Measurements from ENCODE around the gene MYO15A. TPM values are rescaled to one million over a fixed set of nuclear protein-coding genes. Genes with fewer than 3 reads are reported as not detected.

The MYO15A gene
- total RNA-seq, 1 experiment from 2014 or later, result 3.5 TPM

GRCh38 chr17:18117533-18117932, 9.0 kb downstream of the MYO15A start:
- no peaks in the 10 kb centered on the region for H4K20me1 ChIP-seq (ENCODE audit: insufficient read depth)
- H3K36me3 ChIP-seq (ENCODE audit: low read depth), result no peaks in the 10 kb centered on the region
- no peak overlapping the region for H3K27ac ChIP-seq
- no peak overlapping the region for H3K4me3 ChIP-seq
- H2AFZ ChIP-seq, result no peak overlapping the region
- no peak for DNase-seq
- intact Hi-C loops (cut with micrococcal nuclease; ENCODE audit: unreplicated experiment), result no loop called here
- H3K4me2 ChIP-seq, result no peak overlapping the region
- no peaks in the 10 kb centered on the region for H3K9me3 ChIP-seq (ENCODE audit: insufficient read depth, low read depth)
- no TSS peak for BruUV-seq (replicated peaks)
- no peaks in the 10 kb centered on the region for H3K27me3 ChIP-seq (ENCODE audit: insufficient read depth, low read depth)
- H3F3A ChIP-seq (ENCODE audit: insufficient read depth, low read depth), result no peaks in the 10 kb centered on the region
- POLR2A ChIA-PET (ENCODE audit: unreplicated experiment), result interaction anchor here (0.6 to 1.0 kb wide), 2 partner anchors 11 to 83 kb away, joined by 3 read pairs; no protein-coding TSS in a partner anchor
- TF ChIP-seq EZH2 (IDR thresholded peaks at IDR 0.05; ENCODE audit: low read depth), result no peak
- TF ChIP-seq, protein P1, sequence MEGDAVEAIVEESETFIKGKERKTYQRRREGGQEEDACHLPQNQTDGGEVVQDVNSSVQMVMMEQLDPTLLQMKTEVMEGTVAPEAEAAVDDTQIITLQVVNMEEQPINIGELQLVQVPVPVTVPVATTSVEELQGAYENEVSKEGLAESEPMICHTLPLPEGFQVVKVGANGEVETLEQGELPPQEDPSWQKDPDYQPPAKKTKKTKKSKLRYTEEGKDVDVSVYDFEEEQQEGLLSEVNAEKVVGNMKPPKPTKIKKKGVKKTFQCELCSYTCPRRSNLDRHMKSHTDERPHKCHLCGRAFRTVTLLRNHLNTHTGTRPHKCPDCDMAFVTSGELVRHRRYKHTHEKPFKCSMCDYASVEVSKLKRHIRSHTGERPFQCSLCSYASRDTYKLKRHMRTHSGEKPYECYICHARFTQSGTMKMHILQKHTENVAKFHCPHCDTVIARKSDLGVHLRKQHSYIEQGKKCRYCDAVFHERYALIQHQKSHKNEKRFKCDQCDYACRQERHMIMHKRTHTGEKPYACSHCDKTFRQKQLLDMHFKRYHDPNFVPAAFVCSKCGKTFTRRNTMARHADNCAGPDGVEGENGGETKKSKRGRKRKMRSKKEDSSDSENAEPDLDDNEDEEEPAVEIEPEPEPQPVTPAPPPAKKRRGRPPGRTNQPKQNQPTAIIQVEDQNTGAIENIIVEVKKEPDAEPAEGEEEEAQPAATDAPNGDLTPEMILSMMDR (conservative IDR thresholded peaks at IDR 0.05), result no peak
- no peaks in the 10 kb centered on the region for H3K79me2 ChIP-seq (ENCODE audit: low read depth)
- CTCF ChIA-PET, result interaction anchor here (0.5 kb wide), 1 partner anchor 52 kb away, joined by 6 read pairs; no protein-coding TSS in a partner anchor
- no peaks in the 10 kb centered on the region for H3K4me1 ChIP-seq (replicated peaks; ENCODE audit: insufficient read depth)
- H3K9me2 ChIP-seq (ENCODE audit: insufficient read depth), result no peaks in the 10 kb centered on the region

DNA sequence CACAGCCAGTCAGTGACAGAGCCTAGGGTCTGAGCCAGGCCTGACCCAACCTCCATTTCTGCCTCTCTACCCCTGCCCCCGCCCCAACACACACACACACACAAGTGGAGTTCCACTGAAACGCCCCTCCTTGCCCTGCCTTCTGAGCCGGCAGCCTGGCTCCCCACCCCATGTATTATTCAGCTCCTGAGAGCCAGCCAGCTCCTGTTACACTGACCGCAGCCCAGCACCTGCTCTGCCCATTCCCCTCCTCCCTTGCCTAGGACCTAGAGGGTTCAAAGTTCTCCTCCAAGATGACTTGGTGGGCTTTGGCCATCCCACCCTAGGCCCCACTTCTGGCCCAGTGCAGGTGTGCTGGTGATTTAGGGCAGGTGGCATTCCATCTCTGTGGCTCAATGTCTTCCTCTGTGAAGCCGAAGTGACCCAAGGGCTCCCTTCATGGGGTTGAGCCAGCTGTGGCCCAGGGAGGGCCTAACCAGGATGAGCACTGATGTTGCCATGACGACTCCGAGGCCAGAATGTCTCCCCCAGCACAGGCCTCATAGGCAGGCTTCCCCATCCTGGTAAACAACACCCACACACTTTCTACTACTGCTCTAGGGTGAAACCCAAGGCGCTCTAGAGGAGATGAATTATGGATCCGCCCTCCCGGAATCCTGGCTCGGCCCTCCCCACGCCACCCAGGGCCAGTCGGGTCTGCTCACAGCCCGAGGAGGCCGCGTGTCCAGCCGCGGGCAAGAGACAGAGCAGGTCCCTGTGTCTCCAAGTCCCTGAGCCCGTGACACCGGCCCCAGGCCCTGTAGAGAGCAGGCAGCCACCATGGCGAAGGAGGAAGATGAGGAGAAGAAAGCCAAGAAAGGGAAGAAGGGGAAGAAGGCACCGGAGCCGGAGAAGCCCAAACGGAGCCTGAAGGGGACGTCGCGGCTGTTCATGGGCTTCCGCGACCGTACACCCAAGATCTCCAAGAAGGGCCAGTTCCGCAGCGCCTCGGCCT, 9.7 kb downstream of the MYO15A start:
- H3K9me3 ChIP-seq (ENCODE audit: insufficient read depth, low read depth), result no peaks in the 10 kb centered on the region
- H3K79me2 ChIP-seq (ENCODE audit: low read depth), result no peaks in the 10 kb centered on the region
- DNase-seq, result no peak
- BruUV-seq (replicated peaks), result no TSS peak
- no peak for TF ChIP-seq EZH2 (IDR thresholded peaks at IDR 0.05; ENCODE audit: low read depth)
- TF ChIP-seq, protein P1 (conservative IDR thresholded peaks at IDR 0.05), result no peak
- POLR2A ChIA-PET (ENCODE audit: unreplicated experiment), result interaction anchor here (0.6 to 1.0 kb wide), 2 partner anchors 11 to 82 kb away, joined by 3 read pairs; no protein-coding TSS in a partner anchor
- no peaks in the 10 kb centered on the region for H3K27me3 ChIP-seq (ENCODE audit: insufficient read depth, low read depth)
- intact Hi-C loops (cut with micrococcal nuclease; ENCODE audit: unreplicated experiment), result no loop called here
- H3K27ac ChIP-seq, result no peak overlapping the region
- no peaks in the 10 kb centered on the region for H3K4me1 ChIP-seq (replicated peaks; ENCODE audit: insufficient read depth)
- CTCF ChIA-PET, result no interaction called here
- no peak overlapping the region for H2AFZ ChIP-seq
- no peaks in the 10 kb centered on the region for H3K36me3 ChIP-seq (ENCODE audit: low read depth)
- H3K9me2 ChIP-seq (ENCODE audit: insufficient read depth), result no peaks in the 10 kb centered on the region
- H3F3A ChIP-seq (ENCODE audit: insufficient read depth, low read depth), result no peaks in the 10 kb centered on the region
- no peak overlapping the region for H3K4me2 ChIP-seq
- no peaks in the 10 kb centered on the region for H4K20me1 ChIP-seq (ENCODE audit: insufficient read depth)
- no peak overlapping the region for H3K4me3 ChIP-seq

- Histone ChIP-seq H3K27ac (no peak overlapping the region), H3K9me2 (ENCODE audit: insufficient read depth) (no peaks in the 10 kb centered on the region), H4K20me1 (ENCODE audit: insufficient read depth) (no peaks in the 10 kb centered on the region), H3K27me3 (ENCODE audit: insufficient read depth, low read depth) (no peaks in the 10 kb centered on the region), H3K4me3 (no peak overlapping the region), H3K36me3 (ENCODE audit: low read depth) (no peaks in the 10 kb centered on the region), H3K4me2 (no peak overlapping the region), H2AFZ (no peak overlapping the region), H3K4me1 (replicated peaks; ENCODE audit: insufficient read depth) (no peaks in the 10 kb centered on the region), H3K79me2 (ENCODE audit: low read depth) (no peaks in the 10 kb centered on the region), H3K9me3 (ENCODE audit: insufficient read depth, low read depth) (no peaks in the 10 kb centered on the region), H3F3A (ENCODE audit: insufficient read depth, low read depth) (no peaks in the 10 kb centered on the region)
- POLR2A ChIA-PET (ENCODE audit: unreplicated experiment), result no interaction called here
- intact Hi-C loops (cut with micrococcal nuclease; ENCODE audit: unreplicated experiment), result no loop called here
- no TSS peak for BruUV-seq (replicated peaks)
- CTCF ChIA-PET, result no interaction called here
- DNase-seq, result no peak
- no peak for TF ChIP-seq EZH2 (IDR thresholded peaks at IDR 0.05; ENCODE audit: low read depth)
- TF ChIP-seq, protein P1 (conservative IDR thresholded peaks at IDR 0.05), result no peak
Observed at GRCh38 chr17:18119166-18119745, 10.7 kb downstream of the MYO15A start.

Data from PC-9 (cell line).